ENCODE data around the gene CYTIP.
"Not testable (repeated sequence)": the region's sequence is repeated elsewhere in the genome, so short reads cannot be mapped to it uniquely, and the experiment has no call there.

CYTIP gene

GRCh38 chr2:157386747-157387146 lies 57.1 kb downstream of the CYTIP start:
- no peaks in the 10 kb centered on the region for H3K4me1 ChIP-seq (ENCODE audit: control insufficient read depth in 5 of 5, insufficient read depth in 5 of 5, low read length in 5 of 5)
- H3K4me3 ChIP-seq (ENCODE audit: low read depth in 1 of 5, low read length in 5 of 5) = no peak overlapping the region
- H3K27me3 ChIP-seq (ENCODE audit: control insufficient read depth in 5 of 5, insufficient read depth in 4 of 5, low read length in 5 of 5) = no peaks in the 10 kb centered on the region
- no peak overlapping the region for H3K9ac ChIP-seq (ENCODE audit: low read length in 5 of 5)
- no peaks in the 10 kb centered on the region for H3K36me3 ChIP-seq (ENCODE audit: control insufficient read depth in 5 of 5, insufficient read depth in 5 of 5, low read length in 5 of 5)
- H3K27ac ChIP-seq (ENCODE audit: low read depth, low read length) = no peak overlapping the region
- peaks cover 0 to 2% (median 0%) of the 10 kb centered on the region in 5 donors for H3K9me3 ChIP-seq (ENCODE audit: control insufficient read depth in 5 of 5, low read length in 5 of 5)

DNA sequence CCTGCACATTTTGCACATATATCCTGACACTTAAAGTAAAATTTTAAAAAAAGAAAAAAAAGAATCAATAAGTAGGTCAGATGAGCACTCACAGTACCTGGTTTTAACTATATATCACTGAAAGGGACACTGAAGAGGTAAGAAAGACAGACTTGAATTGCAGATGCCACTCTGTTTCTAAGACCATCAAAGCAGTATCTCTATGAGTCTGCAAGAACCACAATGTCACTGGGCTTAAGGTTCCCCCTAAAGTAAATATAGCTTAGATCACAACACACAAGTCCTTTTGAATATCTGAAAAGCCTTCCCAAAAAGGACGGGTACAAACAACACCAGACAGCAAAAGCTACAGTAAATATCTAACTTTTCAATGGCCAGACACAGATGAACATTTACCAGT lies 57.6 kb downstream of the CYTIP start:
- Histone ChIP-seq H3K27me3 (ENCODE audit: control insufficient read depth in 5 of 5, insufficient read depth in 4 of 5, low read length in 5 of 5) (no peaks in the 10 kb centered on the region), H3K9me3 (ENCODE audit: control insufficient read depth in 5 of 5, low read length in 5 of 5) (peaks cover 0 to 2% (median 0%) of the 10 kb centered on the region in 5 donors), H3K27ac (ENCODE audit: low read depth, low read length) (no peak overlapping the region), H3K4me1 (ENCODE audit: control insufficient read depth in 5 of 5, insufficient read depth in 5 of 5, low read length in 5 of 5) (no peaks in the 10 kb centered on the region), H3K36me3 (ENCODE audit: control insufficient read depth in 5 of 5, insufficient read depth in 5 of 5, low read length in 5 of 5) (no peaks in the 10 kb centered on the region), H3K9ac (ENCODE audit: low read length in 5 of 5) (no peak overlapping the region), H3K4me3 (ENCODE audit: low read depth in 1 of 5, low read length in 5 of 5) (no peak overlapping the region)

DNA sequence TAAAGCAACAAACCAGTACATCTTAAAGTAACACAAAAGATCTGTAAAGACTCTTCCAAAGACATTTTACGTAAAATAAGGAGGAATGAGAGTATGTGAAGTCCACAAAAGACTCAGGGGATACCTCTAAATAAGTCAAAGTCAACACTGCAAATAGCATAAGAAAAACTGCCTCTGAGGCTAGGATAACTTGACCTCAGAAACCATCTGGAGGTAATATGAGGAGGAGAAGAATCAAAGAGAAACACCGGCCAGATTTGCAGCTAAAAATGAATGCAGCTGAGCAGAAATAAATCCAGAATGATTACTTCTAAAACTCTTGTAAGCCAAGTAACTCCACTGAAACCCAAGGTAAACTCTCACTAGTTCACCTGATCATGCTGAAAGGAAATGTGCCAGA lies 66.0 kb downstream of the CYTIP start:
- H3K27ac ChIP-seq (ENCODE audit: low read depth, low read length) = no peak overlapping the region
- peaks cover 0 to 7% (median 0%) of the 10 kb centered on the region in 5 donors for H3K4me1 ChIP-seq (ENCODE audit: control insufficient read depth in 5 of 5, insufficient read depth in 5 of 5, low read length in 5 of 5)
- H3K4me3 ChIP-seq (ENCODE audit: low read depth in 1 of 5, low read length in 5 of 5) = no peak overlapping the region
- no peaks in the 10 kb centered on the region for H3K27me3 ChIP-seq (ENCODE audit: control insufficient read depth in 5 of 5, insufficient read depth in 4 of 5, low read length in 5 of 5)
- H3K9me3 ChIP-seq (ENCODE audit: control insufficient read depth in 5 of 5, low read length in 5 of 5) = peaks cover 0 to 18% (median 15%) of the 10 kb centered on the region in 5 donors
- H3K36me3 ChIP-seq (ENCODE audit: control insufficient read depth in 5 of 5, insufficient read depth in 5 of 5, low read length in 5 of 5) = no peaks in the 10 kb centered on the region
- no peak overlapping the region for H3K9ac ChIP-seq (ENCODE audit: low read length in 5 of 5)

- H3K36me3 ChIP-seq (ENCODE audit: control insufficient read depth in 5 of 5, insufficient read depth in 5 of 5, low read length in 5 of 5) = no peaks in the 10 kb centered on the region
- no peak overlapping the region for H3K9ac ChIP-seq (ENCODE audit: low read length in 5 of 5)
- peaks cover 0 to 18% (median 15%) of the 10 kb centered on the region in 5 donors for H3K9me3 ChIP-seq (ENCODE audit: control insufficient read depth in 5 of 5, low read length in 5 of 5)
- no peaks in the 10 kb centered on the region for H3K27me3 ChIP-seq (ENCODE audit: control insufficient read depth in 5 of 5, insufficient read depth in 4 of 5, low read length in 5 of 5)
- H3K4me1 ChIP-seq (ENCODE audit: control insufficient read depth in 5 of 5, insufficient read depth in 5 of 5, low read length in 5 of 5) = peaks cover 0 to 7% (median 0%) of the 10 kb centered on the region in 5 donors
- no peak overlapping the region for H3K4me3 ChIP-seq (ENCODE audit: low read depth in 1 of 5, low read length in 5 of 5)
- no peak overlapping the region for H3K27ac ChIP-seq (ENCODE audit: low read depth, low read length)
These were observed 67.8 kb downstream of the CYTIP start for GRCh38 chr2:157376041-157376440.

DNA sequence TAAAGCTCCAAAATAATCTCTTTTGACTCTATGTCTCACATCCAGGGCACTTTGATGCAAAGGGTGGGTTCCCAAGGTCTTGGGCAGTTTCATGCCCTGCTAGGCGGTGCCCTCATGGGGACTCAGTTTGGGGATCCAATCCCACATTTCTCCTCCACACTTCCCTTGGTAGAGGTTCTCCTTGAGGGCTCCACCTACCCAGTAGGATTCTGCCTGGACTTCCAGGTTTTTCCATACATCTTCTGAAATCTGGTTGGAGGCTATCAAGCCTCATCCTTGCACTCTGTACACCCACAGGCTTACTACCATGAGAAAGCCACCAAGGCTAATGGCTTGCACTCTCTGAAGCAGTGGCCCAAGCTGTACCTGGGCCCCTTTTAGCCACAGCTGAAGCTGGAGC lies 68.5 kb downstream of the CYTIP start:
- no peaks in the 10 kb centered on the region for H3K36me3 ChIP-seq (ENCODE audit: control insufficient read depth in 5 of 5, insufficient read depth in 5 of 5, low read length in 5 of 5)
- no peak overlapping the region for H3K27ac ChIP-seq (ENCODE audit: low read depth, low read length)
- H3K4me3 ChIP-seq (ENCODE audit: low read depth in 1 of 5, low read length in 5 of 5) = peak overlapping the region in 2 of 5 donors; percentile 33 to 46
- no peak overlapping the region for H3K9ac ChIP-seq (ENCODE audit: low read length in 5 of 5)
- H3K9me3 ChIP-seq (ENCODE audit: control insufficient read depth in 5 of 5, low read length in 5 of 5) = peaks cover 0 to 18% (median 15%) of the 10 kb centered on the region in 5 donors
- H3K27me3 ChIP-seq (ENCODE audit: control insufficient read depth in 5 of 5, insufficient read depth in 4 of 5, low read length in 5 of 5) = no peaks in the 10 kb centered on the region
- peaks cover 0 to 7% (median 0%) of the 10 kb centered on the region in 5 donors for H3K4me1 ChIP-seq (ENCODE audit: control insufficient read depth in 5 of 5, insufficient read depth in 5 of 5, low read length in 5 of 5)

DNA sequence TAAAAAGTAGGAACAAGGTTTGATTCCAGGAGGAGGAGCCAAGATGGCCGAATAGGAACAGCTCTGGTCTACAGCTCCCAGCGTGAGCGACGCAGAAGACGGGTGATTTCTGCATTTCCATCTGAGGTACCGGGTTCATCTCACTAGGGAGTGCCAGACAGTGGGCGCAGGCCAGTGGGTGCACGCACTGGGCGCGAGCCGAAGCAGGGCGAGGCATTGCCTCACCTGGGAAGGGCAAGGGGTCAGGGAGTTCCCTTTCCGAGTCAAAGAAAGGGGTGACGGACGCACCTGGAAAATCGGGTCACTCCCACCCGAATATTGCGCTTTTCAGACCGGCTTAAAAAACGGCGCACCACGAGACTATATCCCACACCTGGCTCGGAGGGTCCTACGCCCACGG lies 75.4 kb downstream of the CYTIP start:
- H3K4me1 ChIP-seq (ENCODE audit: control insufficient read depth in 5 of 5, insufficient read depth in 5 of 5, low read length in 5 of 5); H3K9me3 ChIP-seq (ENCODE audit: control insufficient read depth in 5 of 5, low read length in 5 of 5); H3K9ac ChIP-seq (ENCODE audit: low read length in 5 of 5); H3K27ac ChIP-seq (ENCODE audit: low read depth, low read length); H3K36me3 ChIP-seq (ENCODE audit: control insufficient read depth in 5 of 5, insufficient read depth in 5 of 5, low read length in 5 of 5); H3K4me3 ChIP-seq (ENCODE audit: low read depth in 1 of 5, low read length in 5 of 5); H3K27me3 ChIP-seq (ENCODE audit: control insufficient read depth in 5 of 5, insufficient read depth in 4 of 5, low read length in 5 of 5): not testable (repeated sequence)

GRCh38 chr2:157367704-157368103 lies 76.2 kb downstream of the CYTIP start:
- Histone ChIP-seq H3K9me3 (ENCODE audit: control insufficient read depth in 5 of 5, low read length in 5 of 5) (no peaks in the 10 kb centered on the region), H3K36me3 (ENCODE audit: control insufficient read depth in 5 of 5, insufficient read depth in 5 of 5, low read length in 5 of 5) (no peaks in the 10 kb centered on the region), H3K4me3 (ENCODE audit: low read depth in 1 of 5, low read length in 5 of 5) (no peak overlapping the region), H3K27ac (ENCODE audit: low read depth, low read length) (no peak overlapping the region), H3K27me3 (ENCODE audit: control insufficient read depth in 5 of 5, insufficient read depth in 4 of 5, low read length in 5 of 5) (no peaks in the 10 kb centered on the region), H3K4me1 (ENCODE audit: control insufficient read depth in 5 of 5, insufficient read depth in 5 of 5, low read length in 5 of 5) (peaks cover 0 to 11% (median 0%) of the 10 kb centered on the region in 5 donors), H3K9ac (ENCODE audit: low read length in 5 of 5) (no peak overlapping the region)

All from subcutaneous abdominal adipose tissue (tissue), 5 donors.